Fibroblast of pulmonary artery (primary cell): Measurements from ENCODE around the gene DHPS.

Experiments
- DNase-seq: peaks from one replicate; pipeline ENCODE4 v3.0.0-alpha.2; 2010; ENCODE audit warnings: low read depth
- H3K4me3 ChIP-seq: replicated peaks from 2 replicates; pipeline ENCODE4 v1.5.1; 2011; ENCODE audit warnings: low read depth, mild to moderate bottlenecking, control low read depth, low read length, moderate library complexity
- TF ChIP-seq, protein P1 (sequence below): IDR thresholded peaks from 2 replicates; pipeline ENCODE4 v1.5.1; 2011; ENCODE audit warnings: mild to moderate bottlenecking, control low read depth, low read length, inconsistent platforms; ENCODE audit errors: missing control alignments

The DHPS gene

GRCh38 chr19:12665671-12666264, 15.9 kb downstream of the DHPS start:
- H3K4me3 ChIP-seq, result peak overlapping the region; percentile 86
- DNase-seq, result peak; percentile 14
- TF ChIP-seq, protein P1, sequence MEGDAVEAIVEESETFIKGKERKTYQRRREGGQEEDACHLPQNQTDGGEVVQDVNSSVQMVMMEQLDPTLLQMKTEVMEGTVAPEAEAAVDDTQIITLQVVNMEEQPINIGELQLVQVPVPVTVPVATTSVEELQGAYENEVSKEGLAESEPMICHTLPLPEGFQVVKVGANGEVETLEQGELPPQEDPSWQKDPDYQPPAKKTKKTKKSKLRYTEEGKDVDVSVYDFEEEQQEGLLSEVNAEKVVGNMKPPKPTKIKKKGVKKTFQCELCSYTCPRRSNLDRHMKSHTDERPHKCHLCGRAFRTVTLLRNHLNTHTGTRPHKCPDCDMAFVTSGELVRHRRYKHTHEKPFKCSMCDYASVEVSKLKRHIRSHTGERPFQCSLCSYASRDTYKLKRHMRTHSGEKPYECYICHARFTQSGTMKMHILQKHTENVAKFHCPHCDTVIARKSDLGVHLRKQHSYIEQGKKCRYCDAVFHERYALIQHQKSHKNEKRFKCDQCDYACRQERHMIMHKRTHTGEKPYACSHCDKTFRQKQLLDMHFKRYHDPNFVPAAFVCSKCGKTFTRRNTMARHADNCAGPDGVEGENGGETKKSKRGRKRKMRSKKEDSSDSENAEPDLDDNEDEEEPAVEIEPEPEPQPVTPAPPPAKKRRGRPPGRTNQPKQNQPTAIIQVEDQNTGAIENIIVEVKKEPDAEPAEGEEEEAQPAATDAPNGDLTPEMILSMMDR, result no peak

GRCh38 chr19:12665281-12665573, 16.5 kb downstream of the DHPS start:
- TF ChIP-seq, protein P1, result no peak
- no peak overlapping the region for H3K4me3 ChIP-seq
- DNase-seq, result no peak

DNA sequence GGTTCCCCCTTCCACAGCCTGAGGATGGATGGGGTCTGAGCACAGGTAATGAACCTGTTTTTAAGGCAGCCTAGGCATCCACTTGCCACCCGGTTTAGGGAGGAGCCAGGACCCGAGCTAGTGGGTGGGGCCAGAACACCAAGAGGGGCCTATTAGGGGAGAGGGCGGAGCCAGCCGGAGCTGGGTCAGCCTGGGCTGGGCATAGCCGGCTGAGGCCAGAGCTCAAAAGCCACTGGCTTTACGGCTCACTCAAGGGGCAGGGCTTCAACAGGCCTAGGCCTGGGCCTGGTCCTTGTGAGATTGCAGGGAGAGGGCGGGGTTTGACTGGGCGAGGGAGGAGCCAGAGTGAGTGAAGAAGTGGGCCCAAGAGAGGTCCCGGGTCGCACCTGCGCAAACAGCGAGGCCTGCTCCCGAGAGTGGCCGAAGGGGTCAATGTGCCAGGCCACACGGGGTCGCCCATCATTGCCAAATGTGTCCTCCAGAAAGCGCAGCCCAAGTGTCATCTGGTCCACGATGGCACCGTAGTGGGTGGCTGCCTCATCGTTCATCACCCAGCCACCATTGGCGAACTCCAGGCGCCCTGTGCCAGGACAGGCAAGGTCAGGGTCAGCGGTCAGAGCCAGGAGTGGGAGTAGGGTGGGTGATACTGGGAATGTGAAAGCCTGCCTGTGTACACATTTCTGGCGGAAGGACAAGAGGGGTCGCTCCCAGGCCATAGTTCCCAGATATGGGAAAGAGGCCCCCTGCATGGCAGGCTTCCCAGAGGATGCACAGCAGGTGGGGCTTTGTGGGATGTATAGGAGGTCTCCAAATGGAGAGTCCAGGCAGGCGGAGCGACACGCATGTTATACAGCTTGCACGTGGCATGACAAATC, 17.0 kb downstream of the DHPS start:
- TF ChIP-seq, protein P1, result no peak
- H3K4me3 ChIP-seq, result no peak overlapping the region
- DNase-seq, result no peak

- TF ChIP-seq, protein P1, result no peak
- DNase-seq, result no peak
- H3K4me3 ChIP-seq, result no peak overlapping the region
Measured at GRCh38 chr19:12660980-12661379, 20.7 kb downstream of the DHPS start.

GRCh38 chr19:12657966-12658365, 23.7 kb downstream of the DHPS start:
- TF ChIP-seq, protein P1, result no peak
- no peak for DNase-seq
- H3K4me3 ChIP-seq, result no peak overlapping the region

- H3K4me3 ChIP-seq, result no peak overlapping the region
- TF ChIP-seq, protein P1, result no peak
- DNase-seq, result no peak
Measured at GRCh38 chr19:12656899-12657571, 24.6 kb downstream of the DHPS start.
